SK-N-SH treated with all-trans-retinoic acid at 6 μM for 48 hours (cell line): ENCODE data around the gene SLC8A2.

Experiments
- ATAC-seq: fragments of 200-7000 bp; cut with Tn5 transposase; 3 replicates; pipeline ENCODE4 v1.9.1; 2020; ENCODE audit warnings: mild to moderate bottlenecking, moderate library complexity
- ARNTL ChIP-seq: fragments of 450-650 bp; formaldehyde crosslinking; IDR thresholded peaks from 2 replicates; pipeline ENCODE4 v1.5.0; 2020; ENCODE audit warnings: low read depth, mild to moderate bottlenecking, moderate library complexity, borderline replicate concordance
- BACH2 ChIP-seq: fragments of 250-450 bp; sonication (Bioruptor Pico); IDR thresholded peaks from 2 replicates; pipeline ENCODE4 v1.9.0; 2021; ENCODE audit warnings: mild to moderate bottlenecking, borderline replicate concordance
- CSDC2 ChIP-seq: fragments of 250-450 bp; sonication (Bioruptor Pico); IDR thresholded peaks from 2 replicates; pipeline ENCODE4 v1.5.0; 2020; ENCODE audit warnings: mild to moderate bottlenecking, moderate library complexity
- ISL1 ChIP-seq: fragments of 250-450 bp; sonication (Bioruptor Pico); IDR thresholded peaks from 2 replicates; pipeline ENCODE4 v2.1.2; 2022; ENCODE audit warnings: mild to moderate bottlenecking, moderate library complexity
- OSR1 ChIP-seq: fragments of 250-450 bp; sonication (Bioruptor Pico); IDR thresholded peaks from 2 replicates; pipeline ENCODE4 v1.8.0; 2022; ENCODE audit warnings: moderate library complexity, mild to moderate bottlenecking, inconsistent platforms
- RARB ChIP-seq: fragments of 250-450 bp; sonication (Bioruptor Pico); IDR thresholded peaks from 2 replicates; pipeline ENCODE4 v1.8.0; 2021; ENCODE audit warnings: mild to moderate bottlenecking, moderate library complexity
- SNAI2 ChIP-seq: fragments of 250-450 bp; sonication (Bioruptor Pico); IDR thresholded peaks from 2 replicates; pipeline ENCODE4 v1.5.0; 2020; ENCODE audit warnings: mild to moderate bottlenecking, moderate library complexity
- TCF4 ChIP-seq: fragments of 250-450 bp; sonication (Bioruptor Pico); IDR thresholded peaks from 2 replicates; pipeline ENCODE4 v1.8.0; 2021; ENCODE audit warnings: mild to moderate bottlenecking, moderate library complexity, borderline replicate concordance
- TOX ChIP-seq: fragments of 250-450 bp; sonication (Bioruptor Pico); IDR thresholded peaks from 2 replicates; pipeline ENCODE4 v1.8.0; 2021; ENCODE audit warnings: mild to moderate bottlenecking, moderate library complexity, borderline replicate concordance
- ZFP3 ChIP-seq: fragments of 250-450 bp; sonication (Bioruptor Pico); IDR thresholded peaks from 2 replicates; pipeline ENCODE4 v1.5.0; 2020; ENCODE audit warnings: mild to moderate bottlenecking, moderate library complexity
- ZFP30 ChIP-seq: fragments of 450-650 bp; formaldehyde crosslinking; IDR thresholded peaks from 2 replicates; pipeline ENCODE4 v1.5.0; 2022; ENCODE audit warnings: mild to moderate bottlenecking, moderate library complexity
- ZNF565 ChIP-seq: fragments of 450-650 bp; formaldehyde crosslinking; conservative IDR thresholded peaks from 2 replicates; pipeline ENCODE4 v1.5.0; 2020; ENCODE audit warnings: low read depth, mild to moderate bottlenecking, moderate library complexity
- ZNF8 ChIP-seq: fragments of 450-650 bp; formaldehyde crosslinking; IDR thresholded peaks from 2 replicates; pipeline ENCODE4 v1.5.0; 2020; ENCODE audit warnings: mild to moderate bottlenecking, moderate library complexity
- TF ChIP-seq, protein P1 (sequence below): fragments of 250-450 bp; sonication (Bioruptor Pico); IDR thresholded peaks from 2 replicates; pipeline ENCODE4 v1.5.1; 2021; ENCODE audit warnings: mild to moderate bottlenecking, moderate library complexity
- TF ChIP-seq, protein P2 (sequence below): fragments of 250-450 bp; sonication (Bioruptor Pico); IDR thresholded peaks from 2 replicates; pipeline ENCODE4 v1.5.1; 2020; ENCODE audit warnings: low read depth, mild to moderate bottlenecking, moderate library complexity
- TF ChIP-seq, protein P3 (sequence below): fragments of 250-450 bp; sonication (Bioruptor Pico); IDR thresholded peaks from 2 replicates; pipeline ENCODE4 v1.8.0; 2020; ENCODE audit warnings: mild to moderate bottlenecking, moderate library complexity, borderline replicate concordance
- TF ChIP-seq, protein P4 (sequence below): fragments of 250-450 bp; sonication (Bioruptor Pico); IDR thresholded peaks from 2 replicates; pipeline ENCODE4 v1.8.0; 2021; ENCODE audit warnings: low read depth, mild to moderate bottlenecking, moderate library complexity, borderline replicate concordance
- TF ChIP-seq, protein P5 (sequence below): fragments of 250-450 bp; sonication (Bioruptor Pico); IDR thresholded peaks from 2 replicates; pipeline ENCODE4 v1.5.0; 2020; ENCODE audit warnings: mild to moderate bottlenecking, moderate library complexity

The SLC8A2 gene

DNA sequence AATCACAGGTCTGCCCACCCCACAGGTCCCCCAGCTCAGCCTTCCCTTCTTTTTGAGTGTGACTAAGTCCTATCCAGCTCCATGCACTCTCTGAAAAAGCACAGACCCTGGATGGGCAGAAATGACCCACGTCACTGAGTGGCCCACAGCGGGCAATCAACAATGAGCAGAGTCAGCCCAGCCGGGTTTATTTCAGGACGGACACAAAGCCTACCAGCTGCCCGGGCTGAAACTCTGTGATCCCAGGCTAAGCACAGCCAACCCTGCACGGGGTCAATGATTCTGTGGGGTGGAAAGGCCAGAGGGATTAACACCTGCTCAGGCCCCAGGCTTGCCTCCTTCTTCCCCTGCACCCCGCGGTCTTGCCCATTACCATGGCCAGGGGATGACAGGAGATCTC is 34.8 kb upstream of the SLC8A2 start (continued):
- no peak for TF ChIP-seq ARNTL

DNA sequence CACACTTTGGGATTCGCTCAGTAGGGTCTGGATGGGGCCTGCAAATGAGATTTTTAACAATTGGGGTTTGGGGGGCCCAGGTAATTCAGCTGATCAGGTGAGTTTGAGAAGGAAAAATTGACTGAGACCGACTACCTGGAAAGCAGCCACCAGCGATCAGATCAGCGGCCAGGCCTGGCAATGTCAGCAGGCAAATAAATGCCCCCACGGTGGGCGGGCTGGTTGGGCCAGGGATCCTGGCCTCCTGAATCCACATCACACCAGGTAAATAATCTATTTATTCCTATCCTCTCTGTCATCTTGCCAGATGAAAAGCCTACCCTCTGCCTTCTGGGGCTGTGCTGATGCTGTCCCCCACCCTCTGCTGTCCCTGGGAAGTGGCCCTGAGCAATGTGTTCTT is 33.8 kb upstream of the SLC8A2 start:
- ATAC-seq, result no peak
- TF ChIP-seq SNAI2 (CRISPR knock-in tag) (no peak), ZNF565 (CRISPR knock-in tag) (no peak), OSR1 (CRISPR knock-in tag) (no peak), RARB (CRISPR knock-in tag) (no peak), ISL1 (CRISPR knock-in tag) (no peak), CSDC2 (CRISPR knock-in tag) (no peak), ZNF8 (CRISPR knock-in tag) (no peak), TOX (CRISPR knock-in tag) (no peak)
- TF ChIP-seq, protein P1, sequence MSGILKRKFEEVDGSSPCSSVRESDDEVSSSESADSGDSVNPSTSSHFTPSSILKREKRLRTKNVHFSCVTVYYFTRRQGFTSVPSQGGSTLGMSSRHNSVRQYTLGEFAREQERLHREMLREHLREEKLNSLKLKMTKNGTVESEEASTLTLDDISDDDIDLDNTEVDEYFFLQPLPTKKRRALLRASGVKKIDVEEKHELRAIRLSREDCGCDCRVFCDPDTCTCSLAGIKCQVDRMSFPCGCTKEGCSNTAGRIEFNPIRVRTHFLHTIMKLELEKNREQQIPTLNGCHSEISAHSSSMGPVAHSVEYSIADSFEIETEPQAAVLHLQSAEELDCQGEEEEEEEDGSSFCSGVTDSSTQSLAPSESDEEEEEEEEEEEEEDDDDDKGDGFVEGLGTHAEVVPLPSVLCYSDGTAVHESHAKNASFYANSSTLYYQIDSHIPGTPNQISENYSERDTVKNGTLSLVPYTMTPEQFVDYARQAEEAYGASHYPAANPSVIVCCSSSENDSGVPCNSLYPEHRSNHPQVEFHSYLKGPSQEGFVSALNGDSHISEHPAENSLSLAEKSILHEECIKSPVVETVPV (CRISPR knock-in tag), result no peak
- TF ChIP-seq, protein P2, sequence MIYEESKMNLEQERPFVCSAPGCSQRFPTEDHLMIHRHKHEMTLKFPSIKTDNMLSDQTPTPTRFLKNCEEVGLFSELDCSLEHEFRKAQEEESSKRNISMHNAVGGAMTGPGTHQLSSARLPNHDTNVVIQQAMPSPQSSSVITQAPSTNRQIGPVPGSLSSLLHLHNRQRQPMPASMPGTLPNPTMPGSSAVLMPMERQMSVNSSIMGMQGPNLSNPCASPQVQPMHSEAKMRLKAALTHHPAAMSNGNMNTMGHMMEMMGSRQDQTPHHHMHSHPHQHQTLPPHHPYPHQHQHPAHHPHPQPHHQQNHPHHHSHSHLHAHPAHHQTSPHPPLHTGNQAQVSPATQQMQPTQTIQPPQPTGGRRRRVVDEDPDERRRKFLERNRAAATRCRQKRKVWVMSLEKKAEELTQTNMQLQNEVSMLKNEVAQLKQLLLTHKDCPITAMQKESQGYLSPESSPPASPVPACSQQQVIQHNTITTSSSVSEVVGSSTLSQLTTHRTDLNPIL (CRISPR knock-in tag), result no peak
- TF ChIP-seq, protein P3, sequence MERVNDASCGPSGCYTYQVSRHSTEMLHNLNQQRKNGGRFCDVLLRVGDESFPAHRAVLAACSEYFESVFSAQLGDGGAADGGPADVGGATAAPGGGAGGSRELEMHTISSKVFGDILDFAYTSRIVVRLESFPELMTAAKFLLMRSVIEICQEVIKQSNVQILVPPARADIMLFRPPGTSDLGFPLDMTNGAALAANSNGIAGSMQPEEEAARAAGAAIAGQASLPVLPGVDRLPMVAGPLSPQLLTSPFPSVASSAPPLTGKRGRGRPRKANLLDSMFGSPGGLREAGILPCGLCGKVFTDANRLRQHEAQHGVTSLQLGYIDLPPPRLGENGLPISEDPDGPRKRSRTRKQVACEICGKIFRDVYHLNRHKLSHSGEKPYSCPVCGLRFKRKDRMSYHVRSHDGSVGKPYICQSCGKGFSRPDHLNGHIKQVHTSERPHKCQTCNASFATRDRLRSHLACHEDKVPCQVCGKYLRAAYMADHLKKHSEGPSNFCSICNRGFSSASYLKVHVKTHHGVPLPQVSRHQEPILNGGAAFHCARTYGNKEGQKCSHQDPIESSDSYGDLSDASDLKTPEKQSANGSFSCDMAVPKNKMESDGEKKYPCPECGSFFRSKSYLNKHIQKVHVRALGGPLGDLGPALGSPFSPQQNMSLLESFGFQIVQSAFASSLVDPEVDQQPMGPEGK (CRISPR knock-in tag), result no peak
- TF ChIP-seq, protein P4, sequence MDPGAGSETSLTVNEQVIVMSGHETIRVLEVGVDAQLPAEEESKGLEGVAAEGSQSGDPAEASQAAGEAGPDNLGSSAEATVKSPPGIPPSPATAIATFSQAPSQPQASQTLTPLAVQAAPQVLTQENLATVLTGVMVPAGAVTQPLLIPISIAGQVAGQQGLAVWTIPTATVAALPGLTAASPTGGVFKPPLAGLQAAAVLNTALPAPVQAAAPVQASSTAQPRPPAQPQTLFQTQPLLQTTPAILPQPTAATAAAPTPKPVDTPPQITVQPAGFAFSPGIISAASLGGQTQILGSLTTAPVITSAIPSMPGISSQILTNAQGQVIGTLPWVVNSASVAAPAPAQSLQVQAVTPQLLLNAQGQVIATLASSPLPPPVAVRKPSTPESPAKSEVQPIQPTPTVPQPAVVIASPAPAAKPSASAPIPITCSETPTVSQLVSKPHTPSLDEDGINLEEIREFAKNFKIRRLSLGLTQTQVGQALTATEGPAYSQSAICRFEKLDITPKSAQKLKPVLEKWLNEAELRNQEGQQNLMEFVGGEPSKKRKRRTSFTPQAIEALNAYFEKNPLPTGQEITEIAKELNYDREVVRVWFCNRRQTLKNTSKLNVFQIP (CRISPR knock-in tag), result no peak

DNA sequence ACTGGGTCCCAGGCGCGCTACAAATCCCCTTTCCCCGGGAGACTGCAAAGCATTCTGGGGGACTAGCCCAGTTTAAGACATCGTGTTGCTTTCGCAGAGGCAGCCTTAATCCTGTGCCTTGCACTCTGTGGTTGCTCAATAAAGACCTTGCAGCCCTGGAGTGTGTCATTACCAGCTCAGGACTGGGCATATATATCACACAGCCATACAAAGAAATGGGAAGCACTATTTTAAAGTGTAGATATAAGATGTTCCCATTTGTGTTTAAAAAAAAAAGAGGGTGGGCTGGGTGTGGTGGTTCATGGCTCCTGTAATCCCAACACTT is 32.1 kb upstream of the SLC8A2 start:
- no peak for ATAC-seq
- TF ChIP-seq RARB (CRISPR knock-in tag), result no peak
- TF ChIP-seq ZFP3 (CRISPR knock-in tag), result no peak
- no peak for TF ChIP-seq ZFP30 (CRISPR knock-in tag)
- no peak for TF ChIP-seq TCF4 (CRISPR knock-in tag)
- TF ChIP-seq, protein P1 (CRISPR knock-in tag), result no peak
- TF ChIP-seq BACH2 (CRISPR knock-in tag), result no peak
- TF ChIP-seq, protein P5, sequence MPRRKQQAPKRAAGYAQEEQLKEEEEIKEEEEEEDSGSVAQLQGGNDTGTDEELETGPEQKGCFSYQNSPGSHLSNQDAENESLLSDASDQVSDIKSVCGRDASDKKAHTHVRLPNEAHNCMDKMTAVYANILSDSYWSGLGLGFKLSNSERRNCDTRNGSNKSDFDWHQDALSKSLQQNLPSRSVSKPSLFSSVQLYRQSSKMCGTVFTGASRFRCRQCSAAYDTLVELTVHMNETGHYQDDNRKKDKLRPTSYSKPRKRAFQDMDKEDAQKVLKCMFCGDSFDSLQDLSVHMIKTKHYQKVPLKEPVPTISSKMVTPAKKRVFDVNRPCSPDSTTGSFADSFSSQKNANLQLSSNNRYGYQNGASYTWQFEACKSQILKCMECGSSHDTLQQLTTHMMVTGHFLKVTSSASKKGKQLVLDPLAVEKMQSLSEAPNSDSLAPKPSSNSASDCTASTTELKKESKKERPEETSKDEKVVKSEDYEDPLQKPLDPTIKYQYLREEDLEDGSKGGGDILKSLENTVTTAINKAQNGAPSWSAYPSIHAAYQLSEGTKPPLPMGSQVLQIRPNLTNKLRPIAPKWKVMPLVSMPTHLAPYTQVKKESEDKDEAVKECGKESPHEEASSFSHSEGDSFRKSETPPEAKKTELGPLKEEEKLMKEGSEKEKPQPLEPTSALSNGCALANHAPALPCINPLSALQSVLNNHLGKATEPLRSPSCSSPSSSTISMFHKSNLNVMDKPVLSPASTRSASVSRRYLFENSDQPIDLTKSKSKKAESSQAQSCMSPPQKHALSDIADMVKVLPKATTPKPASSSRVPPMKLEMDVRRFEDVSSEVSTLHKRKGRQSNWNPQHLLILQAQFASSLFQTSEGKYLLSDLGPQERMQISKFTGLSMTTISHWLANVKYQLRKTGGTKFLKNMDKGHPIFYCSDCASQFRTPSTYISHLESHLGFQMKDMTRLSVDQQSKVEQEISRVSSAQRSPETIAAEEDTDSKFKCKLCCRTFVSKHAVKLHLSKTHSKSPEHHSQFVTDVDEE (CRISPR knock-in tag), result no peak
- TF ChIP-seq ZNF565 (CRISPR knock-in tag), result no peak
- TF ChIP-seq, protein P3 (CRISPR knock-in tag), result no peak
- TF ChIP-seq ISL1 (CRISPR knock-in tag), result no peak
